GM19372 (cell line): ENCODE measurements around the gene RELN.

Experiments
- ATAC-seq: cut with Tn5 transposase; IDR thresholded peaks from one replicate; pipeline ENCODE4 v1.9.1; 2021; ENCODE audit warnings: mild to moderate bottlenecking, low read depth, moderate library complexity; ENCODE audit not compliant: unreplicated experiment

The RELN gene

DNA sequence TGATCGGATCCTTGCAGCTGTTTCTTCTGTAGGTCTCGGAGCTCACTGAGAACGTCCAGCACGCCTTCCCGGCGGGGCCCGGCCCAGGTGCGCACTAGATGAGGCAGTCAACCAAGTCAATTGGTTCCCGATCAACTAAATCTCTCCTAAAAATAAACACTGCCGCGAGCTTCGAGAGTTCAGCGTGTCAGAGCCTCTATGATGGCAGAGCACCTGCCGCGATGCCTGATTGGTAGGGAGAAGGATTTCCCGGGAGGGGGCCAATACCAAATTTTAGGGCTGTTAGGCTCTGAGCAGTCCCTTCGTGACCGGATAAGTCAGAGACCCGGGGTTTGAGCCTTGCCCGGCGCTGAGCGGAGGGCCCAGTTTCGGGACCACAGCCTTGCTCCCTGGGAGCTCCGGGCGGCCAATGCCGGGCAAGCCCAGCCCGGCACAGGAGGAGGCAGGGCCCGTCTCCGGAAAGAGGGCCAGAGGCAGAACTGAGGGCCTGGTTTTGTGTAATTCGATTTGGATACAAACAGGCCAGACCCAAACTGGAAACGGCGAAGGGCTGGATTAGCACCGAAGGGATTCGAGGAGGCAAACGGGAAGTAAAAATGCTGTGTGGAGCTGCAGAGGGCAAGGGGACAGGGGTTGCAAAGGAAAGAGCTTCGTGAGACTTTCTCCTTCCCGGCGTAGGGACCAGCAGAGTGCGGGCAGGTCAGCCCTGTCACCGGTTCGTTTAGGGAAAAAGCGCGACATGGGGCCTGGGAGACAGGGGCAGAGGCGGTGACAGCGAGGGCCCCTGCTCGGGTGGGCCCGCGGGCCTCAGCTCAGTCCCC, 544.0 kb downstream of the RELN start:
- no peak for ATAC-seq

DNA sequence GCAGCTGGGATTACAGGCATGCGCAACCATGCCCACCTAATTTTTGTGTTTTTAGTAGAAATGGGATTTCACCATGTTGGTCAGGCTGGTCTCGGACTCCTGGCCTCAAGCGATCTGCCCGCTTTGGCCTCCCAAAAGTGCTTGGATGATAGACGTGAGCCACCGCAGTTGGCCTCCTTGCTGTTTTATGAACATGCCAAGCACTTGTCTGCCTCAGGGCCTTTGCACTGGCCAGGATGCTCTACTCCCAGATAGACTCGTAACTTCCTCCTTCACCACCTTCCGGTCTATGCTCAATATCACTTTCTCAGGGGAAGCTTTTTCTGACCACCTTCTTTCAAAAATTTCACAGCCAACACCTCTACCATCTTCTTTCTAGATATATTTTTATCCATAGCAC, 549.8 kb downstream of the RELN start:
- no peak for ATAC-seq

DNA sequence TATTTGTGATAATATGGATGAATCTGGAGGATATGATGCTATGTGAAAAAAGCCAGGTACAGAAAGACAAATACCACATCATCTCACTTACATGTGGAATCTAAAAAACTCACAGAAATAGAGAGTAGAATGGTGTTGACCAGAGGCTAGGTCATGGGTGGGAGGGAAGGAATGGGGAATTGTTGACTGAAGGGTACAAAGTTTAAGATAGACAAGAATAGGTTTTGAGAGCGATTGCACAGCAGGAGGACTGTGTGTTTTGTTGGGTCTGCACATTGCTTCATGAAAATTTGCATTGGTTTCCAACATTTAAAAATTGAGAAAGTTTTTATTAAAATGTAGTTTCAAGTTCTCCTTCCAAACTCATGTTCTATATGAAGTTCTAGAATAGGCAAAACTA, 551.8 kb downstream of the RELN start:
- ATAC-seq: no peak

GRCh38 chr7:103432712-103433111, 556.7 kb downstream of the RELN start:
- no peak for ATAC-seq

DNA sequence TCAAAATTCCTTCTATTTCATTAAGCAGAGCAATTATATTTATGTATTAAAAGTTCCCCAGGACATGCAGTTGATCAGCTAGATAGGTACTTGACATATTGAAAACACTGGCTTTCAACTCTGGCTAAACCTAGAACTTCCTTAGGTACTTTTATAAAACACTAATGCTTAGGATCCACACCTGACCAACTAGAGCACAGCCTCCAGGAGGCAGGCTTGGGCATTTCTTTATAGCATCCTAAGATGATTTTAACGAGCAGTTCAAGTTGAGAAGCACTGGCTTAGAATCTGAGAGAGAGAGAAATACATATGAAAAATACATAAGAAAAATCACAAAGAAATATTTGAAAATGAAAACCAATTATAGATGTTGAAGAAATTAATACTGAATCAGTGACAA, 564.3 kb downstream of the RELN start:
- no peak for ATAC-seq

DNA sequence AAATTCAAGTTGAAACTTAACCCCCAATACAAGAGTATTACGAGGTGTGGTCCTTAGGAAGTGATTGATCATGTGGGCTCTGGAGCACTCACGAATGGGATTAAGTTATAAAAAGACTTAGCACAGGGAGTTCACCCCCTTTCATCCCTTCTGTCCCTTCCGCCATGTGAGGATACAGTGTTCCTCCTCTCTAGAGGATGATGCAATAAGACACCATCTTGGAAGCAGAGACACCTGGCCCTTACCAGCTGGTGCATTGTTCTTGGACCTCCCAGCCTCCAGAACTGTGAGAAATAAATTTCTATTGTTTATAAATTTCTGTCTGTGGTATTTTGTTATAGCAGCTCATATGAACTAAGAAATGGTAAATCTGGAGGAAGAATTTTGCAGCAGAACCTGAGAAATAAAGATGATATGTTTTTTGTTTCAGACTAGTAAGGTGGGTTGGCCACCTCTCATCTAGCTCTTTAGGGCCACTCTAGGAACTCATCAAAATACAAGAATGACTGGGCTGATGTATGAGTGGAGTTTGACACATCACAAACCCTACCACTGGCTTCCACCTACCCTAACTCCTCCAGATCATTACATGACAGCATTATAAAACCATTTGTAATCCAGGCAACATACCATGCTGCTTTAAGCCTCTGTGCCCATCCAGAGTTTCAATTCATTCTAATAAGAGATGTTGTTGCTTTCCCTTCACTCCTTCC, 565.8 kb downstream of the RELN start:
- ATAC-seq: no peak
